AG04450 (cell line): Measurements from ENCODE around the gene IGFALS. TPM values are rescaled to one million over a fixed set of nuclear protein-coding genes. Genes with fewer than 3 reads are reported as not detected.

ENCODE experiments used
- CTCF ChIA-PET: fragments of 300-600, 350-600 bp; formaldehyde crosslinking; extraction: SDS; loops from one replicate; lab custom pipeline; 2022; ENCODE audit warnings: antibody characterized with exemption, inconsistent platforms; lab: Charles Lee
- POLR2A ChIA-PET: fragments of 350-600 bp; formaldehyde crosslinking; extraction: SDS; loops from one replicate; lab custom pipeline; 2021; ENCODE audit warnings: antibody characterized with exemption, inconsistent platforms; lab: Yijun Ruan, JAX
- DNase-seq: peaks from one replicate; pipeline ENCODE4 v3.0.0-alpha.2; 2011; ENCODE audit warnings: low read depth, low spot score
- H3K27ac ChIP-seq: one replicate; pipeline ENCODE4 v1.5.1; 2012; ENCODE audit warnings: low read depth, low read length, control low read depth
- H3K27me3 ChIP-seq: one replicate; pipeline ENCODE4 v1.6.0; 2012; ENCODE audit warnings: low read length; ENCODE audit not compliant: control insufficient read depth, insufficient read depth
- H3K4me3 ChIP-seq: 2 replicates; pipeline ENCODE4 v1.5.1; 2011; ENCODE audit warnings: mild to moderate bottlenecking, low read depth, low read length, control low read depth
- H3K9me3 ChIP-seq: 2 replicates; pipeline ENCODE4 v1.5.1; 2012; ENCODE audit warnings: low read length; ENCODE audit not compliant: control insufficient read depth, insufficient read depth
- CTCF ChIP-seq: IDR thresholded peaks from 2 replicates; pipeline ENCODE4 v1.5.1; 2011; ENCODE audit warnings: low read depth, low read length, control low read depth, inconsistent platforms
- polyA plus RNA-seq: library from polyadenylated mRNA; depleted of rRNA; stranded (reverse); fragments of >200 nt; gene quantifications from 2 replicates; pipeline ENCODE4 v1.2.3, GENCODE V29; 2011

Gene IGFALS
- polyA plus RNA-seq, 1 experiment = not detected

DNA sequence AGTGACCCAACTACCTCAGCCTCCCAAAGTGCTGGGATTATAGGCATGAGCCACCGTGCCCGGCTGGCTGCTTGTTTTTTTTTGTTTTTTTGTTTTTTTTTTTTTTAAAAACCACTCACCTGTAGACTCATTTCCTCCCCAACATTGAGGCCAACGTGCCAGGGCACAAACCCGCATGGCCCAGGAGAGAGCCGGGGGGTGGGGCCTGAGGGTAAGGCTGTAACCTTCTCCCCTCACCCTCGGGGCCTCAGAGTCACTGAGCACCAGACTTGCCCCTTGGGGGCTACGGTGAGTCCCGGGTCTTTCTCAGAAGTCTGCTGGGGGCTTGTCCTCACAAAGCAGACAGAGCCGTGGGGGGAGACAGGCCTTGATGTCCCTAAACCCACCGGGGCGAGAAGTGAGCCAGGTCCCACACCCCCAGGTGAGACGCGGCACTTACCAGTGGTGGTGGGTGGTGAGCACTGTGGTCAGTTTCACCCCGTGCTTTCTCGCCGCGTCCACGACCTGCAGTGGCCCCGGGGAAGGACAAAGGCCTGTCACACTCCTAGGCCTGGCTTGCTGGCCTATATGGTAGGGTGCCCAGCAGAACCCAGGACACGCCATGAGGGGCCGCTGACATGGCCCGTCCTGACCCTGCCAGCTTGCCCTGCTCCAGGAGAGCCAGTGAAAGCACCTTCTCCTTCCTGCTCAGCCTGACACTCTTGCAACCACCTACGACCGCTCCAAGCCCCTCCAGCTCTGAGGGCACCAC is 28.5 kb upstream of the IGFALS start:
- no peak overlapping the region for H3K27ac ChIP-seq
- no peak for TF ChIP-seq CTCF
- no peak for DNase-seq
- H3K27me3 ChIP-seq = no peaks in the 10 kb centered on the region
- H3K9me3 ChIP-seq = no peaks in the 10 kb centered on the region; the same call in 1 of the 2 replicates
- ChIA-PET CTCF (no interaction called here), POLR2A (no interaction called here)
- H3K4me3 ChIP-seq = no peak overlapping the region

DNA sequence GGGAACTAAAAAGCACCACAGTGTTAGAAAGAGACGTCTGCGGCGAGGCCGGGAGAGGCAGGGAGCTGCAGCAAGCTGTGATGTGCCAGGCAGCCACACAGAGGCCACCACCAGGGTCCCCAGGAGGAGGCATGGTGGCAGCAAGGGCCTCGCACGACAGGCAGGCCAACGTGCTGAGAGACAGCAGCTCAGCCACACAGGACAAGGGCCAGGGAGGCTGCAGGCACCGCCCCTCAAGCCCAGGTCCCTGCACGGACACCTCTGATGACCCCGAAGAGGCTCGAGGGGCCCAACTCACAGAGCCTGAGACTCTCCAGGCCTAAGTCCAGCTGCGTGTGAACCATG is 27.4 kb upstream of the IGFALS start:
- ChIA-PET POLR2A (no interaction called here), CTCF (no interaction called here)
- H3K27ac ChIP-seq = no peak overlapping the region
- H3K9me3 ChIP-seq = no peaks in the 10 kb centered on the region; the same call in 1 of the 2 replicates
- no peak for TF ChIP-seq CTCF
- no peak for DNase-seq
- H3K4me3 ChIP-seq = no peak overlapping the region
- no peaks in the 10 kb centered on the region for H3K27me3 ChIP-seq

- Histone ChIP-seq H3K4me3 (no peak overlapping the region), H3K9me3 (no peaks in the 10 kb centered on the region; the same call in 1 of the 2 replicates), H3K27me3 (no peaks in the 10 kb centered on the region), H3K27ac (no peak overlapping the region)
- no peak for TF ChIP-seq CTCF
- no peak for DNase-seq
- ChIA-PET CTCF (no interaction called here), POLR2A (no interaction called here)
Measured at GRCh38 chr16:1820096-1820945, 26.8 kb upstream of the IGFALS start.

- Histone ChIP-seq H3K9me3 (no peaks in the 10 kb centered on the region; the same call in 1 of the 2 replicates), H3K27me3 (no peaks in the 10 kb centered on the region), H3K4me3 (no peak overlapping the region), H3K27ac (no peak overlapping the region)
- no peak for TF ChIP-seq CTCF
- ChIA-PET POLR2A (no interaction called here), CTCF (no interaction called here)
- no peak for DNase-seq
Measured at GRCh38 chr16:1819611-1820010, 26.1 kb upstream of the IGFALS start.
